Endothelial cell (in vitro differentiated cells): ENCODE data around the gene KRT17. TPM values are rescaled to one million over a fixed set of nuclear protein-coding genes. Genes with fewer than 3 reads are reported as not detected.
A peak's percentile ranks its signal among the peaks of the same experiment; 100 is the strongest.

Source experiments
- DNase-seq: peaks from one replicate; pipeline ENCODE4 v3.0.0; 2021; ENCODE audit warnings: low spot score
- H3K27ac Mint-ChIP-seq: one replicate; pipeline ENCODE4 v1.8.0; 2021; ENCODE audit warnings: mixed read lengths, inconsistent platforms; ENCODE audit not compliant: unreplicated experiment
- H3K27me3 Mint-ChIP-seq: one replicate; pipeline ENCODE4 v1.8.0; 2021; ENCODE audit warnings: mild to moderate bottlenecking, moderate library complexity, mixed read lengths, inconsistent platforms; ENCODE audit not compliant: unreplicated experiment
- H3K36me3 Mint-ChIP-seq: one replicate; pipeline ENCODE4 v1.8.0; 2021; ENCODE audit warnings: mild to moderate bottlenecking, low read depth, mixed read lengths, inconsistent platforms; ENCODE audit not compliant: unreplicated experiment
- H3K4me1 Mint-ChIP-seq: one replicate; pipeline ENCODE4 v1.8.0; 2021; ENCODE audit warnings: mild to moderate bottlenecking, mixed read lengths, inconsistent platforms; ENCODE audit not compliant: unreplicated experiment
- H3K4me3 Mint-ChIP-seq: one replicate; pipeline ENCODE4 v1.8.0; 2021; ENCODE audit warnings: mild to moderate bottlenecking, mixed read lengths, inconsistent platforms; ENCODE audit not compliant: unreplicated experiment
- H3K9me3 Mint-ChIP-seq: one replicate; pipeline ENCODE4 v1.8.0; 2021; ENCODE audit warnings: mixed read lengths, inconsistent platforms; ENCODE audit not compliant: unreplicated experiment
- total RNA-seq: library from RNA; stranded (reverse); fragmentation: NEBNext Ultra II Directional; extraction: Animal tissue kit (Norgen Biotek cat#: 25700); gene quantifications from one replicate; pipeline ENCODE4 v1.2.1, GENCODE V29; 2021; ENCODE audit not compliant: unreplicated experiment
- TF ChIP-seq, protein P1 (sequence below): fragments of 200-600 bp; sonication (generic); IDR thresholded peaks from one replicate; pipeline ENCODE4 v1.5.0; 2021; ENCODE audit warnings: antibody characterized with exemption; ENCODE audit not compliant: unreplicated experiment

The KRT17 gene
- total RNA-seq, 1 donor from 2014 or later: not detected

DNA sequence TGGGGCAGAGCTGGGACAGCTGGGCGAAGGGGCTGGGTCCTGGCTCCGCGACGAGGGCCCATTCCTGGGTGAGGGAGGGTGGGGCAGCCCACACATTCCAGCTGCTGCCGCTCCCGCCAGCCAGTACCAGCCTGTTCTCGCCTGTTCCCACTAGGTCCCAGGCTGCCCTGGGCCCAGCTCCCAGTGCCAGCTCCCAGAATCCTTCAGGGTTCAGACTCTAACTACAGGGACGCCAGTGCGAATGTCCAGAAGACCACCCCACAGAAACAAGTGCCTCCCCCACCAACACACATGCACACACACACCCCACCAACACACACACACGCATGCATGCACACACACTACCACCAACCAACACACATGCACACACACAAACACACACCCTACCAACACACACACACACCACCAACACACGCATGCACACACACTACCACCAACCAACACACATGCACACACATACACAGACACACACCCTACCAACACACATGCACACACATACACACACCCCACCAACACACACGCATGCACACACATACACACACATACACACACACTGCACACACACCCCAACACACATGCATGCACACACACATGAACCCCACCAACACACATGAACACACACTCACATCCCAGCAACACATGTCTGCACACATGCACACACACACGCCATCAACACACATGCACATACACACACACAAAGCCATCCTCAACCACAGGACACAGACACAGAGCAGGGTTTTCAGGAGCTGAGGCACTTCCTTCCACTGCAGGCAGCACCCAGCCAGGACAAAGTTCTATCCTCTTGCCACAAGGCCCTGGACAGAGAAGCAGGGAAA lies 27.5 kb upstream of the KRT17 start:
- TF ChIP-seq, protein P1, sequence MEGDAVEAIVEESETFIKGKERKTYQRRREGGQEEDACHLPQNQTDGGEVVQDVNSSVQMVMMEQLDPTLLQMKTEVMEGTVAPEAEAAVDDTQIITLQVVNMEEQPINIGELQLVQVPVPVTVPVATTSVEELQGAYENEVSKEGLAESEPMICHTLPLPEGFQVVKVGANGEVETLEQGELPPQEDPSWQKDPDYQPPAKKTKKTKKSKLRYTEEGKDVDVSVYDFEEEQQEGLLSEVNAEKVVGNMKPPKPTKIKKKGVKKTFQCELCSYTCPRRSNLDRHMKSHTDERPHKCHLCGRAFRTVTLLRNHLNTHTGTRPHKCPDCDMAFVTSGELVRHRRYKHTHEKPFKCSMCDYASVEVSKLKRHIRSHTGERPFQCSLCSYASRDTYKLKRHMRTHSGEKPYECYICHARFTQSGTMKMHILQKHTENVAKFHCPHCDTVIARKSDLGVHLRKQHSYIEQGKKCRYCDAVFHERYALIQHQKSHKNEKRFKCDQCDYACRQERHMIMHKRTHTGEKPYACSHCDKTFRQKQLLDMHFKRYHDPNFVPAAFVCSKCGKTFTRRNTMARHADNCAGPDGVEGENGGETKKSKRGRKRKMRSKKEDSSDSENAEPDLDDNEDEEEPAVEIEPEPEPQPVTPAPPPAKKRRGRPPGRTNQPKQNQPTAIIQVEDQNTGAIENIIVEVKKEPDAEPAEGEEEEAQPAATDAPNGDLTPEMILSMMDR: no peak
- H3K36me3 Mint-ChIP-seq: no peaks in the 10 kb centered on the region
- H3K4me1 Mint-ChIP-seq: peaks cover 10% of the 10 kb centered on the region
- H3K27me3 Mint-ChIP-seq: peaks cover 2% of the 10 kb centered on the region
- H3K9me3 Mint-ChIP-seq: no peaks in the 10 kb centered on the region
- no peak for DNase-seq
- peak overlapping the region; percentile 44 for H3K27ac Mint-ChIP-seq
- peak overlapping the region; percentile 39 for H3K4me3 Mint-ChIP-seq

DNA sequence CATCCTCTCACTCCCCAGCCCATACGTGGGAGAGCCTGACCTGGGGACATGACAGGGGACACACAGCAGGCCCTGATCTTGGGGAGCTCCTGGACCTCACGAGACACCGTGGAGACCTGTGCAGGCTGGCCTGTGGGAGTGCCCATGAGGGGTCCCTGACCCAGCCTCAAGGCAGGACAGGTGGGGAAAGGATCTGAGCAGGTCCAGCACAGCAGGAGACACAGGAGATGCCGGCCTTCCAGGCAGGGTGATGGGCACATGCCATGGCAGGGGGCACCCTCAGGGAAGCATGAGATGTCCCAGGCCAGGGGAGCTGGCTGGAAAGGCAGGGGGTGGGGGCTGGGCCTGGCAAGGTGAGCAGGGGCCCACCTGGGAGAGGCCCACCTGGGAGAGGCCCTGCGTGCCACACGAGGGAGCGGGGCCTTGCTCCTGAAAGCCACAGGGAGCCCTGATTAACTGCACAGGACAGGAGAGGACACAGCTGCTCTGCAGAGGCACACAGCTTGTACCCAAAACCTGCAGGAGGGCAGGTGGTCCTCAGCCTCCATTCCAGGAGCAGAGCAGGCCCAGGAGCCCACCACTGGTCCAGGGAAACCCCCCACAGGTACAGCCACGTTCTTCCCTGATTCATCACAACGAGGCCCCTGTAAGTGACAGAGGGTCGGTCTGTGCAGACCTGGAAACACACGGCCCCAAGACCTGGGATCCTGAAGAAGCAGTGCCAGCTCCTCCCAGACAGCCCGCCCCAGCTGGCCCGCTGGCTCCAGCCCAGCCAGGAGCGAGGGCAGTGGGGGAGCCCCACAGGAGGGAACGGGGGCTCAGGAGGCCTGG lies 26.6 kb upstream of the KRT17 start:
- H3K9me3 Mint-ChIP-seq: no peaks in the 10 kb centered on the region
- peaks cover 2% of the 10 kb centered on the region for H3K27me3 Mint-ChIP-seq
- no peak for DNase-seq
- H3K4me1 Mint-ChIP-seq: peaks cover 10% of the 10 kb centered on the region
- H3K27ac Mint-ChIP-seq: no peak overlapping the region
- TF ChIP-seq, protein P1: no peak
- H3K4me3 Mint-ChIP-seq: no peak overlapping the region
- H3K36me3 Mint-ChIP-seq: no peaks in the 10 kb centered on the region

DNA sequence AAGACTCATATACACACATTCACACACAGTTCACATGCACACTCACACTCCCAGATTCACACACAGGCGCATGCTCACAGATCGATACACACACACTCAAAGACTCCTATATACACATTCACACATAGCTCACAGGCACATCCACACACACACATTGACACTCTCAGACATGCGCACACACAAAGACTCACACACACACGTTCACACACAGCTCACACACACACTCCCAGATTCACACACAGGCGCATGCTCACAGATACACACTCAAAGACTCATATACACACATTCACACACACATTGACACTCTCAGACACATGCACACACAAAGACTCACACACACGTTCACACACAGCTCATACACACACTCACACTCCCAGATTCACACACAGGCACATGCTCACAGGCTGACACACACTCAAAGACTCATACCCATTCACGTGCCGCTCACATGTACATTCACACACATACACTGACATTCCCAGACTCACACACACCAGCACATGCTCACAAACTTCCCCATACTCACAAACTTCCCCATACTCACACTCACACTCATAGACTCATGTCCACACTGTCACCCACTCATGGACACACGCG lies 25.6 kb upstream of the KRT17 start:
- Mint-ChIP-seq H3K27me3 (peaks cover 2% of the 10 kb centered on the region), H3K4me1 (peaks cover 10% of the 10 kb centered on the region), H3K9me3 (no peaks in the 10 kb centered on the region), H3K36me3 (no peaks in the 10 kb centered on the region), H3K4me3 (no peak overlapping the region), H3K27ac (no peak overlapping the region)
- TF ChIP-seq, protein P1: no peak
- DNase-seq: no peak

DNA sequence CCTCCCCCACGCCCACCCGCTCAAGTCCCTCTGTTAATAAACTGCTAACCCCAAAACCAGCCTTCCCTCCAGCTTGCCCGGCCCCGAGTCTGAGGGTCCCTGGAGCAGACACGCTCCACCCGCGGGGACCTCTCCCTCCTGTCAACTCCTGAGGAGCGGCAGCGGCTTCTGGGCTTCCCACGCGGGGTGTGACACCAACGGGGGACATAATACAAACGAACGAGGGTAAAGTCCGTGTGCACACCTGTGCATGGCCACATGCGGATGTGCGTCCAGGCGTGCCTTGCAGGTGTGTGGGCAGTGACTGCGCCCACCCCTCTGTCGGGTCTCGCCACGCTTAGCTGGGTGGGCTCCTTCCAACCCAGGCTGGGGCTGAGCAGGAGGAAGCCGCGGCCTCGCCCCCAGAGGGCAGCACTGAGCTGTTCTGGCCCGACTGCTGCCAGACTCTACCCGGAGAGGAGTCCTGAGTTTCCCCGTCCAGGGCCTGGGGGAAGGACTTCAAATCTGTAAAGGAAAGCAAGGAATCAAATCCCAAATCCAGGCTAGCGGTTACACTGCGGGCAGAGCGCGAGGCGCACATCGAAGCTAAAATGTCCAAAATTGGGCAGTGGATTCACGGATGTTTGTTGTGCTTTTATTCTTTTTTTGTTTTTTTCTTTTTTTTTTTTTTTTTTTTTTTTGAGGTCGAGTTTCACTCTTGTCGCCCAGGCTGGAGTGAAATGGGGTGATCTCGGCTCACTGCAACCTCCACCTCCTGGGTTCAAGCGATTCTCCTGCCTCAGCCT lies 24.2 kb upstream of the KRT17 start:
- Mint-ChIP-seq H3K27ac (no peak overlapping the region), H3K36me3 (no peaks in the 10 kb centered on the region), H3K9me3 (no peaks in the 10 kb centered on the region), H3K27me3 (peaks cover 2% of the 10 kb centered on the region), H3K4me1 (peaks cover 10% of the 10 kb centered on the region), H3K4me3 (no peak overlapping the region)
- TF ChIP-seq, protein P1: peak; percentile 78
- peak; percentile 95 for DNase-seq
